D341Med (cell line): Measurements from ENCODE around the gene NCOA1.
A peak's percentile ranks its signal among the peaks of the same experiment; 100 is the strongest.
"Not testable (repeated sequence)": the region's sequence is repeated elsewhere in the genome, so short reads cannot be mapped to it uniquely, and the experiment has no call there.

Source experiments
- DNase-seq: peaks from one replicate; pipeline ENCODE4 v3.0.0; 2012; ENCODE audit warnings: low spot score

Gene NCOA1

GRCh38 chr2:24490690-24491541, at the start of gene NCOA1:
TSS of gene NCOA1 (plus strand) at chr2:24491254. CDS start at chr2:24658678, 167,424 bp downstream.
- peak; percentile 91 for DNase-seq

DNA sequence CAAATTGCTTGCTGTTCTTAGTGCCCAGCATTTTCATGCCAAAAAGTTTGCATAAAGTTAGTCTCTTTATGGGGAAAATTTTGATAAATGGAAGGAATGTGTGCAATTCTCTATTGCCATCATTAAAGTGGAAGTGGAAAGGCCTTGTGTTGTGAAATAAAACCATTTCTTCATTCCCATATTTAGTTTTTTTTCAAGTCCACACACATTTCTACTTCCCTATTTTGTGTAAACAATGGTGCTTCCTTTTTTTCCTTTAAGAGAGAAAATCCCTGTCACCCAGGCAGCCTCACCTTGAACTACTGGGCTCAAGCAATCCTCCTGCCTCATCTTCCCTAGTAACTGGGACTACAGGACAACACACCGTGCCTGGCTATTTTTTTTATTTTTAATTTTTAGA, 42.3 kb upstream of the NCOA1 start:
- no peak for DNase-seq

DNA sequence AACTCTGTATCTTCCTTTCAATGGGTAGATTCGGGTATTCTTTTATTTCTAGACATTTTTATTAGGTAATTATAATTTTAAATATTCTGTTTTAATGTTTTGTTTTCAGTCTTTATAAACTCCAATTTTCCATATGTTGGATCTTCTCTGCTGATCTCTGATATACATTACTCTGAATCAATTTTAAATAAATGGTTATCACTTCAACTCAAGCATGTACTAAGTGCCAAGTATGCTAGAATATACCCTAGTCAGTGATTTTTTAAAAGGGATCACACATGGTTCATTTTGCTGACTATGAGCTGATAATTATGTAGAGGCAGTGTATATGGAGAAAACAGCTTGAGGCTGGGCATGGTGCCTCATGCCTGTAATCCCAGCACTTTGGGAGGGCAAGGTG, 41.7 kb upstream of the NCOA1 start:
- no peak for DNase-seq

DNA sequence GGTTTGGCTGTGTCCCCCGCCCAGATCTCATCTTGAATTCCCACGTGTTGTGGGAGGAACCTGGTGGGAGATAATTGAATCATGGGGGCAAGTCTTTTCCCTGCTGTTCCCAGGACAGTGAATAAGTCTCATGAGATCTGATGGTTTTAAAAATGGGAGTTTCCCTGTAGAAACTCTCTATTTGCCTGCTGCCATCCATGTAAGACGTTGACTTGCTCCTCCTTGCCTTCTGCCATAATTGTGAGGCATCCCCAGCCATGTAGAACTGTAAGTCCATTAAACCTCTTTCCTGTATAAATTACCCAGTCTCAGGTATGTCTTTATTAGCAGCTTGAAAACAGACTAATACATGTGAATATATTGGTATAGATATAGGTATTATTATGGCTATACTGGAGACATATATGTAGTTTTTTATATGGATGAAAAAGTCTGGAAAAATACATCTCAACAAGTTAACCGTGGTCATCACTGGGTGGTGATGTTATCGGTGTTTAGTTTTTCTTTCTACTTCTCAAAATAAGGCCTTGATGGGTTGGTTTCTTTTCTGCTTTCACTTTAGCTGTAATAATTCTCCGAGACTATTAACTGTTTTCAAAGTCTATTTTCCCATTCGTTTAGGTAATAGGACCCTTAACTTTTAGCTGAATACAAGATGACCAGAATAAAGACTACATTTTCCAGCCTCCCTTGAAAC, 39.1 kb upstream of the NCOA1 start:
- no peak for DNase-seq

GRCh38 chr2:24452502-24452885, 38.6 kb upstream of the NCOA1 start:
- DNase-seq, result no peak

GRCh38 chr2:24453379-24454073, 37.5 kb upstream of the NCOA1 start:
- no peak for DNase-seq

DNA sequence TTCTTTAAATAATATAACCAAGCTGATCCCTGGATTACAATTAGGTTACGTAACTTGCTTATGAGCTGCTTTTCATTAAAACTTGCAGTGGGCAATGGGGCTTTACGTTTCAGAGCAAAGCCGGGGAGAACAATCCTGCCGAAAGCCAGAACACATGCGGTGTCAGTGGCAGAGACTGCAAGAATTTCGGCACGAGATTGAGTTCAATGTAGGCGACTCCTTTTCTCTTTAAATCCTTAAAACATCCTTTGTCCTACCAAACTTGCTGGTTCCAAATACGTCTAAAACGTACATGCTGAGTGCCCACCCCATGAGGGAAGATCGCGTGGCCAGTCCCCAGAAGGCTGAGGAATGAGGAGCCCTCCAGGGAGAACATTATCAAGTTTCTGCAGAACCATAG, 36.8 kb upstream of the NCOA1 start:
- no peak for DNase-seq

DNA sequence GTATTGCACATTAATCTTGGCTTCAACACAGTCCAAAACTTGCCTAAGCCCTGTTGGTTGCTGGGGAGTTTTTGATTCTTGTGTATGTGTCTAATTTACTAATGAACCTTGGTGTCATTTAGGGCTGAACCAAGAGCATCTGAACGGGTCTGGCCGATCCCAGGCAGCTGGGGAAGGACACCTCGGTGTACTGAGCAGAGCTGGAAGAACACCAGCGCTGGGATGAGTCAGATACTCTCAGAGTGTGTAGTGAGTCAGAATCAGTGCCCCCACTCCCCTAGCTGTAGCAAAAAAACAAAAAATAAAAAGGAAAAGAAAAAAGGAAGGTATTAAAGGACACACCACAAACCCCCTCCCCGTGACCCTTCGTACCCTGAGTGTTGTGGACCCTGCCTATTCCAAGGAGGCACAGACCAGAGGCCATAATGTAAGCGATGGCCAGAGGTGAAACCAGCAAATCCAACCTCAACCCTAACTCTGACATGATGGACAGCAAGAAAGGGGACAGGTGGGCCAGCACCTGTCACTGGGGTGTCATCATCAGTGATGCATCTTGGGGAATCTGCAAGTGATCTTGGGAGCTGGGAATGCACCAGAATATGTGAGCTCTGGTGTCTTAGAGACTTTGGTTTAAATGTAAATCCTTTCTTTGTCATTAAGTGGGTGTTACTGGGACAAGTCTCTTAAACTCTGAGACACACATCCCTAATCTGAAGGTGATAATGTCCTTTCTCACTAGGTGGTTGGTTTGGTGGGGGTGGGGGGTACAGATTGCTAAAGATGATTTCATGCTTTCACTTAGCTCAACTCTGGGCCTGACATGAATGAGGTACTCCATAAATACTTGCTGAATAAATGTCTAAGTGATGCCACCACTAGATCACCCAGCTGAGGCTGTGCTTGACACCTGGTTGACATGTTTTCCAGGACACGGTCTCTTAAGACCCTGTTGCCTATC, 34.2 kb upstream of the NCOA1 start:
- no peak for DNase-seq

GRCh38 chr2:24457696-24458386, 33.2 kb upstream of the NCOA1 start:
- no peak for DNase-seq

GRCh38 chr2:24459224-24460161, 31.6 kb upstream of the NCOA1 start:
- DNase-seq, result no peak

GRCh38 chr2:24461685-24462084, 29.4 kb upstream of the NCOA1 start:
- no peak for DNase-seq

- DNase-seq, result no peak
Observed at GRCh38 chr2:24463271-24463670, 27.8 kb upstream of the NCOA1 start.

- DNase-seq, result no peak
Observed at GRCh38 chr2:24466871-24467870, 23.9 kb upstream of the NCOA1 start.

DNA sequence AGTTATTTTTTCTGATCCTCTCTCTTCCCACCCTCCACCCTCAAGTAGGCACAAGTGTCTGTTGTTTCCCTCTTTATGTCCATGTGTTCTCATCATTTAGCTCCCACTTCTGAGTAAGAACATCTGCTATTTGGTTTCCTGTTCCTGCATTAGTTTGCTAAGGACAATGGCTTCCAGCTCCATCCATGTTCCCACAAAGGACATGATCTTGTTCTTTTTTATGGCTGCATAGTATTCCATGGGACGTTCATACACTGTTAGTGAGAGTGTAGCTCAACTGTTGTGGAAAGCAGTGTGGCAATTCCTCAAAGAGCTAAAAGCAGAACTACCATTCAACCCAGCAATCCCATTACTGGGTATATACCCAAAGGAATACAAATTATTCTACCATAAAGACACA, 22.6 kb upstream of the NCOA1 start:
- DNase-seq, result not testable (repeated sequence)

GRCh38 chr2:24469148-24469650, 21.9 kb upstream of the NCOA1 start:
- no peak for DNase-seq

- DNase-seq, result no peak
Observed at GRCh38 chr2:24471662-24472061, 19.4 kb upstream of the NCOA1 start.

- DNase-seq, result no peak
Observed at GRCh38 chr2:24472416-24472815, 18.6 kb upstream of the NCOA1 start.

GRCh38 chr2:24473626-24474025, 17.4 kb upstream of the NCOA1 start:
- no peak for DNase-seq
